Measurements from ENCODE around the gene PTPN3. TPM values are rescaled to one million over a fixed set of nuclear protein-coding genes. Genes with fewer than 3 reads are reported as not detected.

PTPN3 gene
- total RNA-seq = 1.2 and 3.0 TPM in 2 replicates

GRCh38 chr9:109498195-109499092 lies at the start of gene PTPN3:
Gene PTPN3 (minus strand): TSS chr9:109498307. CDS start chr9:109463434, 34,873 bp downstream.

Other genes starting within 250 kb of the PTPN3 start
- 1.7 TPM in 1 of 2 replicates, not detected in the other for gene EPB41L4B, start 177.2 kb downstream of the PTPN3 start, total RNA-seq

Measured in epithelial cell of alveolus of lung (primary cell).